GM19023 (cell line): Measurements from ENCODE around the gene KLRC4.
"Not testable (repeated sequence)": the region's sequence is repeated elsewhere in the genome, so short reads cannot be mapped to it uniquely, and the experiment has no call there.

Source experiments
- ATAC-seq: cut with Tn5 transposase; IDR thresholded peaks from one replicate; pipeline ENCODE4 v1.9.1; 2021; ENCODE audit warnings: mild to moderate bottlenecking, moderate library complexity; ENCODE audit not compliant: unreplicated experiment

The KLRC4 gene

GRCh38 chr12:10398168-10398567 is 11.4 kb downstream of the KLRC4 start:
- no peak for ATAC-seq

GRCh38 chr12:10397296-10397695 is 12.3 kb downstream of the KLRC4 start:
- no peak for ATAC-seq

- ATAC-seq, result not testable (repeated sequence)
Measured at GRCh38 chr12:10396176-10396575, 13.4 kb downstream of the KLRC4 start.

GRCh38 chr12:10395390-10395998 is 14.1 kb downstream of the KLRC4 start:
- ATAC-seq, result peak; percentile 70

- not testable (repeated sequence) for ATAC-seq
Measured at GRCh38 chr12:10394531-10395152, 14.9 kb downstream of the KLRC4 start.

GRCh38 chr12:10393291-10393690 is 16.3 kb downstream of the KLRC4 start:
- ATAC-seq, result no peak

- no peak for ATAC-seq
Measured at GRCh38 chr12:10392394-10392930, 17.1 kb downstream of the KLRC4 start.

- not testable (repeated sequence) for ATAC-seq
Measured at GRCh38 chr12:10390991-10391390, 18.6 kb downstream of the KLRC4 start.

- ATAC-seq, result no peak
Measured at GRCh38 chr12:10389904-10390303, 19.7 kb downstream of the KLRC4 start, which contains the start of gene KLRK1. Gene KLRK1 (minus strand): TSS chr12:10390041. CDS start chr12:10388810, 1,231 bp downstream.

- no peak for ATAC-seq
Measured at GRCh38 chr12:10388624-10389413, 20.7 kb downstream of the KLRC4 start.

- ATAC-seq, result not testable (repeated sequence)
Measured at GRCh38 chr12:10387498-10387897, 22.1 kb downstream of the KLRC4 start.

GRCh38 chr12:10386857-10387256 is 22.7 kb downstream of the KLRC4 start:
- no peak for ATAC-seq

- no peak for ATAC-seq
Measured at GRCh38 chr12:10385166-10385613, 24.4 kb downstream of the KLRC4 start.

- no peak for ATAC-seq
Measured at GRCh38 chr12:10384191-10384590, 25.4 kb downstream of the KLRC4 start.

GRCh38 chr12:10381928-10382628 is 27.5 kb downstream of the KLRC4 start:
- no peak for ATAC-seq

GRCh38 chr12:10378737-10379136 is 30.8 kb downstream of the KLRC4 start:
- ATAC-seq, result not testable (repeated sequence)

- ATAC-seq, result no peak
Measured at GRCh38 chr12:10374624-10375018, 34.9 kb downstream of the KLRC4 start.

GRCh38 chr12:10372559-10372958 is 37.0 kb downstream of the KLRC4 start:
- no peak for ATAC-seq

GRCh38 chr12:10371893-10372535 is 37.5 kb downstream of the KLRC4 start:
- not testable (repeated sequence) for ATAC-seq
